ENCODE measurements around the gene PHF14. TPM values are rescaled to one million over a fixed set of nuclear protein-coding genes. Genes with fewer than 3 reads are reported as not detected.
"Not testable (repeated sequence)": the region's sequence is repeated elsewhere in the genome, so short reads cannot be mapped to it uniquely, and the experiment has no call there.

PHF14 gene
- total and polyA plus RNA-seq, 2 donors (not counting 3 experiments of a cell fraction or from before 2014, with no cell fraction given): 8.8 to 43.4 TPM

DNA sequence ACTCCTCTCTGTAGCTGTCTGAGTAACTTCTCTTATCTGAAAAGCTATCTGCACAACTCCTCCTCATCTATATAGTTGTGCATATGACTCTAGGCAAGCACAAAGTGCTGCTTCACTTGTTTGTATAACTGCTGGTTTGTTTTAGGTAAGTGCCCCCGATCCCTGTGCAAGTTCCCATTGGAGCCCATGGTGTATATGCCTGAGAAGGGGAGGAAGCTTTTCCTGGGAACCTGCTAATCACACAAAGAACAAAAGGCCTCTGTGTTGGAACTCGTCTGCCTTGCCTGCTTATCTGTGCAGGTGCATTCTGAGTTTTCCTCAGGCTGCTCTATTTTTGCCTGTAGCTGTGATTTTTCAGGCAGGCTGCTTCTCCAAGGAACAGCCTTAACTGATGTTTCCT is 23.2 kb upstream of the PHF14 start:
- Histone ChIP-seq H3K4me1 (ENCODE audit: control insufficient read depth, extremely low read depth, insufficient read depth, low read length) (no peaks in the 10 kb centered on the region), H3K79me2 (ENCODE audit: control insufficient read depth, insufficient read depth, low read length) (no peaks in the 10 kb centered on the region), H3K27me3 (ENCODE audit: control insufficient read depth in 2 of 2, insufficient read depth in 2 of 2, low read length in 2 of 2) (peaks cover 1 to 6% of the 10 kb centered on the region in 2 experiments), H3K4me2 (ENCODE audit: insufficient read depth, low read length) (no peak overlapping the region), H2AFZ (ENCODE audit: low read depth, low read length) (no peak overlapping the region), H3K36me3 (ENCODE audit: control insufficient read depth in 2 of 2, extremely low read depth in 1 of 2, insufficient read depth in 2 of 2, low read length in 2 of 2) (no peaks in the 10 kb centered on the region), H3K9me3 (replicated peaks; ENCODE audit: control insufficient read depth, insufficient read depth, low read length) (no peaks in the 10 kb centered on the region), H4K20me1 (replicated peaks; ENCODE audit: control insufficient read depth, extremely low read depth, insufficient read depth, low read length) (no peaks in the 10 kb centered on the region), H3K9ac (replicated peaks; ENCODE audit: extremely low read depth, insufficient read depth, low read length) (no peak overlapping the region), H3K9me1 (replicated peaks; ENCODE audit: control insufficient read depth, extremely low read depth, insufficient read depth, low read length) (no peaks in the 10 kb centered on the region), H3K27ac (ENCODE audit: insufficient read depth, low read depth, low read length) (no peak overlapping the region), H3K4me3 (replicated peaks in 1 of 3; ENCODE audit: insufficient read depth in 1 of 3, low read depth in 1 of 3, low read length in 3 of 3) (no peak overlapping the region)
- no TSS peak for BruUV-seq (replicated peaks)
- FAIRE-seq: no peak
- POLR2A ChIA-PET: no interaction called here
- dilution Hi-C loops (cut with MboI; ENCODE audit: extremely low pct_ligation_motif_present, low sequenced_read_pairs): no loop called here
- CTCF ChIA-PET: no interaction called here
- no peak for DNase-seq (ENCODE audit: low read depth, low spot score)
- intact Hi-C loops (cut with micrococcal nuclease): no loop called here
- TF ChIP-seq POLR2A (IDR thresholded peaks at IDR 0.05; ENCODE audit: low read depth, low read length) (no peak), GATA2 (IDR thresholded peaks at IDR 0.05; ENCODE audit: insufficient read depth, insufficient read length, low read depth, low read length) (no peak), EZH2 (IDR thresholded peaks at IDR 0.05; ENCODE audit: borderline replicate concordance, low read depth, low read length, severe bottlenecking) (no peak), MYC (IDR thresholded peaks at IDR 0.05; ENCODE audit: low read depth, low read length) (no peak)
- TF ChIP-seq, protein P1, sequence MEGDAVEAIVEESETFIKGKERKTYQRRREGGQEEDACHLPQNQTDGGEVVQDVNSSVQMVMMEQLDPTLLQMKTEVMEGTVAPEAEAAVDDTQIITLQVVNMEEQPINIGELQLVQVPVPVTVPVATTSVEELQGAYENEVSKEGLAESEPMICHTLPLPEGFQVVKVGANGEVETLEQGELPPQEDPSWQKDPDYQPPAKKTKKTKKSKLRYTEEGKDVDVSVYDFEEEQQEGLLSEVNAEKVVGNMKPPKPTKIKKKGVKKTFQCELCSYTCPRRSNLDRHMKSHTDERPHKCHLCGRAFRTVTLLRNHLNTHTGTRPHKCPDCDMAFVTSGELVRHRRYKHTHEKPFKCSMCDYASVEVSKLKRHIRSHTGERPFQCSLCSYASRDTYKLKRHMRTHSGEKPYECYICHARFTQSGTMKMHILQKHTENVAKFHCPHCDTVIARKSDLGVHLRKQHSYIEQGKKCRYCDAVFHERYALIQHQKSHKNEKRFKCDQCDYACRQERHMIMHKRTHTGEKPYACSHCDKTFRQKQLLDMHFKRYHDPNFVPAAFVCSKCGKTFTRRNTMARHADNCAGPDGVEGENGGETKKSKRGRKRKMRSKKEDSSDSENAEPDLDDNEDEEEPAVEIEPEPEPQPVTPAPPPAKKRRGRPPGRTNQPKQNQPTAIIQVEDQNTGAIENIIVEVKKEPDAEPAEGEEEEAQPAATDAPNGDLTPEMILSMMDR (IDR thresholded peaks at IDR 0.05; ENCODE audit: extremely low read depth in 1 of 2, insufficient read depth in 1 of 2, low read depth in 1 of 2, low read length in 2 of 2): no peak

DNA sequence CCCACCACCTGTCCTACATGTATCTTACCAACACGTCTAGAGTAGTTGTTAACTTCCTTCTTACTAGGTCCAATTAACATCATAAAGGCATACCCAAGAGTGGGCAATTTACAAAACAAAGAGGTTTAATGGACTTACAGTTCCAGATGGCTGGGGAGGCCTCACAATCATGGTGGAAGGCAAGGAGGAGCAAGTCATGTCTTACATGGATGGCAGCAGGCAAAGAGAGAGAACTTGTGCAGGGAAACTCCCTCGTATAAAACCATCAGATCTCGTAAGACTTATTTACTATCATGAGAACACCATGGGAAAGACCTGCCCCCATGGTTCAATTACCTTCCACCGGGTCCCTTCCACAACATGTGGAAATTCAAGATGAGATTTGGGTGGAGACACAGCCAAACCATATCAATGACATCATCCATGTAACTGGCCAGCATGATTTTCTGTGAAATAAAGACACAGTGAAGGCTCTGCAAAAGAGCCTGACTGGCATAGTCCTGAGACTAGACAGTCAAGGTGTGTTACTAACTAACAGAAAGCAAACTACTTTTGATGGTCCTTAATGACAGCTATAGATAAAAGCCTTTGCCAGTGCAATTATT is 22.6 kb upstream of the PHF14 start:
- H3K9me1 ChIP-seq (replicated peaks; ENCODE audit: control insufficient read depth, extremely low read depth, insufficient read depth, low read length); H3K4me3 ChIP-seq (replicated peaks in 1 of 3; ENCODE audit: insufficient read depth in 1 of 3, low read depth in 1 of 3, low read length in 3 of 3); H2AFZ ChIP-seq (ENCODE audit: low read depth, low read length); H3K4me2 ChIP-seq (ENCODE audit: insufficient read depth, low read length); DNase-seq (ENCODE audit: low read depth, low spot score); dilution Hi-C loops (cut with MboI; ENCODE audit: extremely low pct_ligation_motif_present, low sequenced_read_pairs); BruUV-seq (replicated peaks); H4K20me1 ChIP-seq (replicated peaks; ENCODE audit: control insufficient read depth, extremely low read depth, insufficient read depth, low read length); H3K4me1 ChIP-seq (ENCODE audit: control insufficient read depth, extremely low read depth, insufficient read depth, low read length); H3K9me3 ChIP-seq (replicated peaks; ENCODE audit: control insufficient read depth, insufficient read depth, low read length); FAIRE-seq; CTCF ChIA-PET; H3K79me2 ChIP-seq (ENCODE audit: control insufficient read depth, insufficient read depth, low read length); intact Hi-C loops (cut with micrococcal nuclease); POLR2A ChIA-PET; H3K27ac ChIP-seq (ENCODE audit: insufficient read depth, low read depth, low read length); H3K36me3 ChIP-seq (ENCODE audit: control insufficient read depth in 2 of 2, extremely low read depth in 1 of 2, insufficient read depth in 2 of 2, low read length in 2 of 2); H3K9ac ChIP-seq (replicated peaks; ENCODE audit: extremely low read depth, insufficient read depth, low read length): not testable (repeated sequence)
- H3K27me3 ChIP-seq (ENCODE audit: control insufficient read depth in 2 of 2, insufficient read depth in 2 of 2, low read length in 2 of 2): peaks cover 1 to 10% of the 10 kb centered on the region in 2 experiments
